Smooth muscle cell of the brain vasculature (primary cell): ENCODE measurements around the gene ADCK1.
A peak's percentile ranks its signal among the peaks of the same experiment; 100 is the strongest.
"Not testable (repeated sequence)": the region's sequence is repeated elsewhere in the genome, so short reads cannot be mapped to it uniquely, and the experiment has no call there.

Experiments used
- DNase-seq: peaks from one replicate; pipeline ENCODE4 v3.0.0-alpha.2; 2012; ENCODE audit warnings: low read depth, low spot score

The ADCK1 gene

GRCh38 chr14:77864580-77864979, 64.7 kb downstream of the ADCK1 start:
- DNase-seq, result no peak

- no peak for DNase-seq
Observed at GRCh38 chr14:77865455-77865854, 65.5 kb downstream of the ADCK1 start.

- no peak for DNase-seq
Observed at GRCh38 chr14:77866932-77867331, 67.0 kb downstream of the ADCK1 start.

GRCh38 chr14:77867476-77867875, 67.6 kb downstream of the ADCK1 start:
- no peak for DNase-seq

GRCh38 chr14:77868552-77869285, 68.8 kb downstream of the ADCK1 start:
- DNase-seq, result no peak

GRCh38 chr14:77869340-77869739, 69.4 kb downstream of the ADCK1 start:
- DNase-seq, result no peak

GRCh38 chr14:77870646-77871045, 70.7 kb downstream of the ADCK1 start:
- no peak for DNase-seq

- DNase-seq, result no peak
Observed at GRCh38 chr14:77872152-77872551, 72.2 kb downstream of the ADCK1 start.

GRCh38 chr14:77872983-77873382, 73.1 kb downstream of the ADCK1 start:
- DNase-seq, result no peak

- no peak for DNase-seq
Observed at GRCh38 chr14:77878783-77879182, 78.9 kb downstream of the ADCK1 start.

- no peak for DNase-seq
Observed at GRCh38 chr14:77880056-77880455, 80.1 kb downstream of the ADCK1 start.

GRCh38 chr14:77882098-77882497, 82.2 kb downstream of the ADCK1 start:
- no peak for DNase-seq

GRCh38 chr14:77882636-77883035, 82.7 kb downstream of the ADCK1 start:
- DNase-seq, result no peak

- no peak for DNase-seq
Observed at GRCh38 chr14:77883131-77883846, 83.4 kb downstream of the ADCK1 start.

GRCh38 chr14:77883847-77884238, 83.9 kb downstream of the ADCK1 start:
- DNase-seq, result no peak

GRCh38 chr14:77885367-77885766, 85.5 kb downstream of the ADCK1 start:
- no peak for DNase-seq

- DNase-seq, result no peak
Observed at GRCh38 chr14:77886010-77886409, 86.1 kb downstream of the ADCK1 start.

- DNase-seq, result not testable (repeated sequence)
Observed at GRCh38 chr14:77888903-77889302, 89.0 kb downstream of the ADCK1 start.

GRCh38 chr14:77889971-77890442, 90.1 kb downstream of the ADCK1 start:
- DNase-seq, result peak; percentile 9

- DNase-seq, result no peak
Observed at GRCh38 chr14:77890873-77891272, 91.0 kb downstream of the ADCK1 start.

GRCh38 chr14:77892381-77892871, 92.5 kb downstream of the ADCK1 start:
- no peak for DNase-seq

GRCh38 chr14:77892890-77893484, 93.1 kb downstream of the ADCK1 start:
- DNase-seq, result no peak

GRCh38 chr14:77897374-77897773, 97.5 kb downstream of the ADCK1 start:
- no peak for DNase-seq
